H1 (cell line): ENCODE results near the gene SLC26A4. TPM values are rescaled to one million over a fixed set of nuclear protein-coding genes. Genes with fewer than 3 reads are reported as not detected.

Source experiments
- BCL11A ChIP-seq, 2 experiments: IDR thresholded peaks; one replicate each; pipeline ENCODE4 v1.6.1; 2011; ENCODE audit warnings: low read depth in 2 of 2, low read length in 2 of 2, mild to moderate bottlenecking in 2 of 2
- EGR1 ChIP-seq: IDR thresholded peaks from 2 replicates; pipeline ENCODE4 v1.6.1; 2011; ENCODE audit warnings: low read depth, low read length, borderline replicate concordance
- KDM4A ChIP-seq: IDR thresholded peaks from one replicate; pipeline ENCODE4 v1.7.1; 2012; ENCODE audit warnings: low read depth, mild to moderate bottlenecking, moderate library complexity, low read length, inconsistent platforms; ENCODE audit not compliant: severe bottlenecking
- polyA plus RNA-seq, 7 experiments: library from polyadenylated mRNA; depleted of rRNA in 3 of 7; stranded (reverse) in 5 of 7; unstranded in 2 of 7; fragments of >200 nt in 5 of 7; fragments of 200-250 nt in 2 of 7; gene quantifications; 1 replicate in 5 of 7; 2 replicates in 1 of 7; 4 replicates in 1 of 7; pipeline versions ENCODE4 v1.2.1 to v1.2.3, GENCODE V29; 2011 to 2013; ENCODE audit warnings: missing spikeins in 2 of 7, mixed read lengths in 2 of 7
- total RNA-seq: library from RNA; stranded (reverse); fragmentation: NEBNext Ultra II Directional; extraction: Animal tissue kit (Norgen Biotek cat#: 25700); gene quantifications from 2 replicates; pipeline ENCODE4 v1.2.1, GENCODE V29; 2021
- TF ChIP-seq, protein P1 (sequence below): IDR thresholded peaks from 2 replicates; pipeline ENCODE4 v1.6.1; 2011; ENCODE audit warnings: low read length, improper control_type of control experiment
- TF ChIP-seq, protein P2 (sequence below): IDR thresholded peaks from 2 replicates; pipeline ENCODE4 v1.6.1; 2012; ENCODE audit warnings: inconsistent platforms

The SLC26A4 gene
- total and polyA plus RNA-seq, 2 of the 8 experiments (the other 6 are each of a cell fraction or from before 2014, with no cell fraction given), result 0.11 to 0.35 TPM

DNA sequence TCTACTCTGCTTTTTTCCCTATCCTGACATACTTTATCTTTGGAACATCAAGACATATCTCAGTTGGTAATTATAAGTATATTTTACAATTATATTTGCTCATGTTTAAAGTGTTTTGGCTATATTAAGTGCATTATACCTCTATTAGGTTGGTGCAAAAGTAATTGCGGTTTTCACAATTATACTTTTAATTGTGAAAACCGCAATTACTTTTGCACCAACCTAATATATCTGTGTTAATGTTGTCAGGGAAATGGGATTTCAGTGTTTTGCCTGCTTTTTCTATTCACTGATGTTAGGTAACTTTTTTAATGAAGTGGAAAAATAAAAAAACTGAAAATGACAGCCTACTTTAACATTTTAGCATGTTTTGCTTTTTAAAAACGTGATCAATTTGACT is 11.6 kb downstream of the SLC26A4 start (continued):
- TF ChIP-seq, protein P1, sequence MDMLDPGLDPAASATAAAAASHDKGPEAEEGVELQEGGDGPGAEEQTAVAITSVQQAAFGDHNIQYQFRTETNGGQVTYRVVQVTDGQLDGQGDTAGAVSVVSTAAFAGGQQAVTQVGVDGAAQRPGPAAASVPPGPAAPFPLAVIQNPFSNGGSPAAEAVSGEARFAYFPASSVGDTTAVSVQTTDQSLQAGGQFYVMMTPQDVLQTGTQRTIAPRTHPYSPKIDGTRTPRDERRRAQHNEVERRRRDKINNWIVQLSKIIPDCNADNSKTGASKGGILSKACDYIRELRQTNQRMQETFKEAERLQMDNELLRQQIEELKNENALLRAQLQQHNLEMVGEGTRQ, result no peak
- TF ChIP-seq KDM4A (no peak), EGR1 (no peak), BCL11A (IDR thresholded peaks at IDR 0.05; ENCODE audit: low read depth in 2 of 2, low read length in 2 of 2) (no peak)
- TF ChIP-seq, protein P2, sequence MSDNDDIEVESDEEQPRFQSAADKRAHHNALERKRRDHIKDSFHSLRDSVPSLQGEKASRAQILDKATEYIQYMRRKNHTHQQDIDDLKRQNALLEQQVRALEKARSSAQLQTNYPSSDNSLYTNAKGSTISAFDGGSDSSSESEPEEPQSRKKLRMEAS, result no peak
